Activated T-helper 1 cell treated with Interleukin-2 at 50 U/mL for 16 hours (primary cell): ENCODE results near the gene DISP2.
A peak's percentile ranks its signal among the peaks of the same experiment; 100 is the strongest.

ENCODE experiments used
- DNase-seq: peaks from one replicate; pipeline ENCODE4 v3.0.0-alpha.2; 2020; ENCODE audit warnings: low read depth

The DISP2 gene, protein sequence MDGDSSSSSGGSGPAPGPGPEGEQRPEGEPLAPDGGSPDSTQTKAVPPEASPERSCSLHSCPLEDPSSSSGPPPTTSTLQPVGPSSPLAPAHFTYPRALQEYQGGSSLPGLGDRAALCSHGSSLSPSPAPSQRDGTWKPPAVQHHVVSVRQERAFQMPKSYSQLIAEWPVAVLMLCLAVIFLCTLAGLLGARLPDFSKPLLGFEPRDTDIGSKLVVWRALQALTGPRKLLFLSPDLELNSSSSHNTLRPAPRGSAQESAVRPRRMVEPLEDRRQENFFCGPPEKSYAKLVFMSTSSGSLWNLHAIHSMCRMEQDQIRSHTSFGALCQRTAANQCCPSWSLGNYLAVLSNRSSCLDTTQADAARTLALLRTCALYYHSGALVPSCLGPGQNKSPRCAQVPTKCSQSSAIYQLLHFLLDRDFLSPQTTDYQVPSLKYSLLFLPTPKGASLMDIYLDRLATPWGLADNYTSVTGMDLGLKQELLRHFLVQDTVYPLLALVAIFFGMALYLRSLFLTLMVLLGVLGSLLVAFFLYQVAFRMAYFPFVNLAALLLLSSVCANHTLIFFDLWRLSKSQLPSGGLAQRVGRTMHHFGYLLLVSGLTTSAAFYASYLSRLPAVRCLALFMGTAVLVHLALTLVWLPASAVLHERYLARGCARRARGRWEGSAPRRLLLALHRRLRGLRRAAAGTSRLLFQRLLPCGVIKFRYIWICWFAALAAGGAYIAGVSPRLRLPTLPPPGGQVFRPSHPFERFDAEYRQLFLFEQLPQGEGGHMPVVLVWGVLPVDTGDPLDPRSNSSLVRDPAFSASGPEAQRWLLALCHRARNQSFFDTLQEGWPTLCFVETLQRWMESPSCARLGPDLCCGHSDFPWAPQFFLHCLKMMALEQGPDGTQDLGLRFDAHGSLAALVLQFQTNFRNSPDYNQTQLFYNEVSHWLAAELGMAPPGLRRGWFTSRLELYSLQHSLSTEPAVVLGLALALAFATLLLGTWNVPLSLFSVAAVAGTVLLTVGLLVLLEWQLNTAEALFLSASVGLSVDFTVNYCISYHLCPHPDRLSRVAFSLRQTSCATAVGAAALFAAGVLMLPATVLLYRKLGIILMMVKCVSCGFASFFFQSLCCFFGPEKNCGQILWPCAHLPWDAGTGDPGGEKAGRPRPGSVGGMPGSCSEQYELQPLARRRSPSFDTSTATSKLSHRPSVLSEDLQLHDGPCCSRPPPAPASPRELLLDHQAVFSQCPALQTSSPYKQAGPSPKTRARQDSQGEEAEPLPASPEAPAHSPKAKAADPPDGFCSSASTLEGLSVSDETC (N-terminal part only)

DNA sequence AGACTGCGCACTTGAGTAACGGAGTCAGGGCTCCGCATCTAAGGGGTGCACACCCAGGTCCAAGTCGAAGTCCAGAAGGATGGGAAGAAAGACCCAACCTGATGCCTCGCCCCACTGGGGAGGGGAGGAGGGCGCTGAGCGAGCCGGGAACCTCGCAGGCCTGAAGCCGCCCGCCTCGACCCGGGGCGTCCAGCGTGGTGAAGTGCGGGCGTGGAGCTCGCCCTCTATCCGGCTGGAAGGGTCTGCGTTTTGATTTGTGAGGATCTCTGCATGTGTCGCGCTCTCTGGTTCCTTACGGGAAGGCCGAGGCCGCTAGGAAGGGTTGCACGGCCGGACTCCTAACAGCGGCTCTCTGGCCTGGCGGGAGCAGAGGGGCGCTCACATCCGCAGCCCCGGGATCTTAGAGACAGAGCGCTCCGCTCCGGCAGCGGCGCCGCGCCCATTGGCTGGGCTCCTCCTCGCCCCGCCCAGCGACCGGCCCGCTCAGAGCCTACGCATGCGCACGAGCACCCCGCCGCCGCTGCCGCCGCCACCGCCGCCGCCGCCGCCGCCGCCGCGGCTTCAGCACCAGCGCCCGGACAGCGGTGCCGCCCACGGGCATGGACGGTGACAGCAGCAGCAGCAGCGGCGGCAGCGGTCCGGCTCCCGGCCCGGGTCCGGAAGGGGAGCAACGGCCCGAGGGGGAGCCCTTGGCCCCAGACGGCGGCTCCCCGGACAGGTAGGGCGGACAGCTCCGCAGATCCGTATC is at the start of gene DISP2:
TSS of gene DISP2 (plus strand) at position 497 of the 748 bp plus-strand sequence. CDS start at position 600, 103 bp downstream.
- peak; percentile 82 for DNase-seq

DNA sequence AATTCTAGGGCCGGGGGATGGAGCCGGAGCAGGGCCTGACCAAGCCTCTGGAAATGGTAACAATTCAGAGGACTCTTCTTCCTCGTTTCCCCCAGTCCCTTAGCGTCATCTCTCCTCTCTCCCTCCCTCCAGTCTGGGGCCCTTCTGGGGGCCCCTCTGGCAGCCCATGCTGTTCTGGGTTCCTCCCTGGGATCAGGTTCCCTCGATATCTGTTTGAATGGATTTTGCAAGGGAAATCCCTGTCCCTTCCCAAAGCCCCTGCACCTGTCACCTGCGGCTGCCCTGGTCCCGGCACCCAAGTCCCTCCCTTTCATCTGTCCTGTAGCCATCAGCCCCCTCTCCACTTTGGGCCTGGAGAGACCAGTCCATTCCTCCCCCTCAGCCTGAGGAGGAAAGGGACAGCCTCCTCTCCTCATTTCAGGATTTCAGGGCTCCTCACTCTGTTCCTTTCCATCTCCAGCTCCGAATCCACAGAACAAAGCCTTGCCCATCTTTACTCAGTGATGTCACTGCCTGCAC is 48.6 kb upstream of the DISP2 start:
- no peak for DNase-seq

DNA sequence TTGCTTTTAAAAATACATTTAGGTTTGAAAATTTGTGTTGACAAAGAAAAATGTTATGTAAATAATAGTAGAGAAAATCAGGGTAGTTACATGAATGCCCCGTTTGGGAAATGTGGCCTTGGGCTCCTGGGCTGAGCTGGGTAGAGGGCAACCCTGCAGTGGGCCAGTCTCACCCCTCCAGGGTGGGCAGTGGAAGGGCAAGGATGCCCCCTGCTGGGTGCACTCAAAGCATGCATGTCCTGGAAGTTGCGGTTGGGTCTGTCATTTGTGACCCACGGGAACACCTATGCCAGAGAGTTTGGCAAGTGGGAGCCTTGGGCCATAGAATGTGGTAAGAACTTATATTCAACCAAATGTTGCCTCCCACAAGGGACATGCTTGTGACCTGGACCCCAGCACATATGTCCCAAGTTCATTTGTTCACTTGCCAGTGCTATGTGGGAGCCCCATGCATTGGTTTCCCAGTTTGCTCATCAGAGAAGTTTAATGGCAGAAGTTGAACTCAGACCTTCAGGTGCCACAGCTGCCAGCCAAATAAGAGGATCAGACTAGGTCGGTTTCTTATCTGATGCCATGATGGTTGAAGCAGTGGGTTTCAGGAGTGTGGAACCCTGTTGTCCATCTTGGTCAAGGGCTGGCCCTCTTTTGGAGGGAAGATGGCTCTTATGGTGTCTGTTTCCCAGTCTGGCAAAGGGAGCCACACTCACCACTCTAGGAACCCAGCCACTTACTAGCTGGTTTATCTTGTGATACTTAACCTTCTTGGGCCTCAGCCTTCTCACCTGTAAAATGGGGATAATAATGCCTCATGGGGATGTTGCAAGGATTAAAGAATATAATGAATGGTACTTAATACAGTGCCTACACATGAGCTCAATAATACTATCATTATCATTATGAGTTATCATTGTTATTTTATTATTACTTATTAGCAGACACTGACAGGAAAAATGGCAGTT is 47.7 kb upstream of the DISP2 start:
- peak; percentile 48 for DNase-seq

DNA sequence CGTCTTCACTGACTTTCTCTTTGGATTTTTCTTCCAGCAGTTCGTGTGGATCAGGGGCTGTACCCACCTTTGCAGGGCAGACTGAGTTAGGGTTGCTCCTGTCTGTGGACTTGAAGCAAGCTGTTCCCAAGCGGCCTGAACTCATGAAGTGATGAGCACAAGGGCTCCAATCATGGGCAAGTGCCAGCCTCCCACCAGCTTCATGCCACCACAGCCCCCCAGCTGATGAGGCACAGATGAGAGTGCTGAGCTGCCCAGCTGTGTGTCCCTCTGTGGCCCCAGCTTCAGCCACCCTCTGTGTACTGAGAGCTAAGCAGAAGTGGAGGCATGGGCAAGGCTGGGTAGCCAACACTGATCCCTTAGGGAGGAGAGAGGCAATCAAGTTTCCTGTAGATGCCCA is 47.0 kb upstream of the DISP2 start:
- no peak for DNase-seq

DNA sequence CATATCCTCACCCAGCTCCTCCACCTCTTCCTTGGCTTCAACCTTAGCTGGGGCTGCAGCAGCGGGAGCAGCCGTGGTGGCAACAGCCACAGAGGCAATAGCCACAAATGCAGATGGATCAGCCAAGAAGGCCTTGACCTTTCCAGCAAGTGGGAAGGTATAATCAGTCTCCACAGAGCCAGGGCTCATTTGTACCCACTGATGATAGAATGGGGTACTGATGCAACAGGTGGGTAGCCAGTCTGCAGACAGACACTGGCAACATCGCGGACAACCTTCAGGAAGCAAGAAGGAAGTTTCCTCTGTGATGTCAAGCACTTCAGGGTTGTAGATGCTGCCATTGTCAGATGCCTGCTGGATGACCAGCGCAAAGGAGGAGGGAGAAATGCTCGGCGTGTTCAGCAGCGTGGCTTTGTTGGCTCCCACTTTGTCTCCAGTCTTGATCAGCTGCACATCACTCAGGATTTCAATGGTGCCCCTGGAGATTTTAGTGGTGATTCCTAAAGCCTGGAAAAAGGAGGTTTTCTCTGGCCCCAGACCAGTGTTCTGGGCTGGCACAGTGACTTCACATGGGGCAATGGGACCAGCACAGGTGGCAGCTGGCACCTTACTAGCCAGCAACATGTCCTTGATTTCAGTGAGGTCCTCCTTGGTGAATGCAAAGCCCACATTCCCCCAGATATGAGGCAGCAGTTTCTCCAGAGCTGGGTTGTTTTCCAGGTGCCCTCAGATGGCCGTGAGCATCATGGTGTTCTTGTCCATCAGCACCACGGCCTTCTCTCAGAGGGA is 45.5 kb upstream of the DISP2 start:
- no peak for DNase-seq

DNA sequence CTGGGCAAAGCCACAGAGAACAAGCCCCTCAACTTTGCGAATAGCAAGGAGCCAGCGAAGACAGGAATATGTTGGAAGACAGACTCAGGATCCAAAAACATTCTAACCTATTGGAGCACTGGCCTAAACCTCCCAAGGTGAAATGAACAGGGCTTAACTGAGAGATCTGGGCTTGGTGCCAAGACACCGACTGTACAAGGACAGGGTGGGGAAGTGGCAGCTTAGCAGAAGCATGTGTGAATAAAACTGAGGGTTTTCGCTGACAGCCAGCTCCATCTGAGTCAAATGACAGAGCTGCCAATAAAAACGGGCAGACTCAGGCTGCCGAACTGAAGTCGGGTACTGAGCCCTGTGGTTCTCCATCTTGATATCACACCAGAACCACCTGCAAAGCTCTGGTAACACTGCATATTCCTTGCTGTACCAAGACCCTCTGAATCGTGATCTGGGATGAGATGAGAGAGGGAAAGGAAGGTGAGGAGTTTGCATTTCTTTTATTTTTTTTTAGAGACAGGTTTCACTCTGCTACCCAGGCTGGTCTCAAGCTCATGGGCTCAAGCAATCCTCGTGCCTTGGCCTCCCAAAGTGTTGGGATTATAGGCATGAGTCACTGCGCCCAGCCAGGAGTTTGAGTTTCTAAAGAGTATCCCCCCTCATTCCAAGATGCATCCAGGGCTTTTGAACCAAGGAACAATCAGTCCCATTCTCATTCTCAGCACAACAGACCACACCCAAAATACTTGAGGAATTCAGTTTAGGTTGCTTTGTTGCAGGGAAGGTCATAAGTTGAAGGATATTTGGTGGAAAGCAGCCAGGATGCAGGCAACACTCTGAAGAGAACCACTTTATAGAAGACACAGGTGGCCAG is 44.3 kb upstream of the DISP2 start:
- no peak for DNase-seq

DNA sequence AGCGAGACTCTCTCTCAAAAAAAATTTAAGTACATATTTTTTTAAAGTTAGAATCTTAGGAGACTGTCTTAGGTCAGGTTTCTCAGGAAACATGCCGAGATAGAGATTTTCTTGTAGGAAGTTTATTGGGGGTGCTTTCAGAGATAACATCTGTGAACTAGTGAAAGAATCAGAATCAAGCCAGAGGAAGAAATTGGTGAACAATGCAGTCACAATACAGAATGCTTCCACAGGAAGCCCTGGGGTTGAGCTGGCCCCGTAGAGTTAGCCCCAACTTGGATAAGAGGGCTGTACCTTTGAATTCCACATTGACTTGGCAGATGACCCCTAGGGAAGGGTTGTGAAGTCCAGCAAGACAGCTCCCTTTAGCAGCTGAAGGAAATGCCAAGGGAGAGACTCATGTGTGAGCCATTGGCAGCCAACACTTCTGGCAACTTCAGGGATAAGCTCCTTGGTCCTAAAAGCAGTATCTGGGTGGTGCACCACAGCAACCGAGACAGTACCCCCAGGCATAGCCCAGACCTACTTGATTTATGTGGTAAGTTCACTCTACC is 43.2 kb upstream of the DISP2 start:
- DNase-seq: no peak

DNA sequence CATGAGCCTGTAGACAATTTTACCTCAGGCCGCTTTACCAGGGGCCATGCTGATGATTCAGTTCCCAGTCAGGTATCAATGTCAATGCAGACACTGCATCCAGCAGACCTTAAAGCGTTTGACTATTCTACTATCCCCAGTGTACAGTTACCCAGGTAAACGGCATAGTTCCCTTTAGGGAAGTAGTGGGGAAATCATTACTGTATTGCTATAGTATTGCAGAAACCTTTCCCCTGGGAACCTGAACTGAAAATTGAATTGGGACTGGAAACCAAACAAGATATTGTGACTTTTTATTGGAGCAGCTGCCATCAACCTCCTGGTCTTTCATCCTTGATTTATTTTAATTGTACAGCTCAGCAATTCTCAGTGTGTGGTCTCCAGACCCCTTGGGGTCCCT is 41.1 kb upstream of the DISP2 start:
- no peak for DNase-seq

DNA sequence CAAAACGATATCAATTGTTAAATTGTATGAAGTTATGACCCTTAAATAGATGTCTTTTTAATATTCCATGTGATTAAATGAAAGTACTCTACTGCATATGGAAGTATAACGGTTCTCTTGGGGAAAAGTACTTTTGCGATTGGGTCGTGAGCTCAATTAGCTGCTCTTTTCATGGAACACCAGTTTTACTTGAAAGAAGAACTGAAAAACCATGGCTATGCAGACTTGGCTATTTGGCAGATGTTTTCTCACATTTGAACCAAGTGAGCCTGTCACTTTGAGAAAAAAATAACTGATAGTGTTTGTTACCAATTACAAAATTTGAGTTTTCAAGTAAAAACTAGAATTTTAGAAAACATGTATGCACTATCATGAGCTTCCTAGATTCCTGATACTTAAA is 40.4 kb upstream of the DISP2 start:
- no peak for DNase-seq

DNA sequence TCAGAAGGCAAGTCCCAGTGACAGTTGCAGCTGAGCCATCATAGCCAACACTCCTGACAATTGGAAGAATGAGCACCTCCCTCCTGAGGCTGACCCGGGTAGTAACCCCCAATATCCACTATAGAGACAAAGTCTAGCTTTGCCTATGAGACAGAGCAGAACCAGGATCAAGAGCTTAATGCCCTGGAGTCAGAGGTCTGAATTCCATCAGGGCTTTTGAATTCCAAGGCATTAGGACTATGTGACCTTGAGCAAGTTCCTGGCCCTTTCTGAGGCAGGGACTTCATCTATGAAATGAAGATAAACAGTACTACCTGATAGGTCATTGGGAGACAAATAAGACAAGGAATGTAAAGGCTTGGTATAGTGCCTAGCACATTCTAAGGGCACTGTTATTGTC is 37.6 kb upstream of the DISP2 start:
- DNase-seq: no peak

DNA sequence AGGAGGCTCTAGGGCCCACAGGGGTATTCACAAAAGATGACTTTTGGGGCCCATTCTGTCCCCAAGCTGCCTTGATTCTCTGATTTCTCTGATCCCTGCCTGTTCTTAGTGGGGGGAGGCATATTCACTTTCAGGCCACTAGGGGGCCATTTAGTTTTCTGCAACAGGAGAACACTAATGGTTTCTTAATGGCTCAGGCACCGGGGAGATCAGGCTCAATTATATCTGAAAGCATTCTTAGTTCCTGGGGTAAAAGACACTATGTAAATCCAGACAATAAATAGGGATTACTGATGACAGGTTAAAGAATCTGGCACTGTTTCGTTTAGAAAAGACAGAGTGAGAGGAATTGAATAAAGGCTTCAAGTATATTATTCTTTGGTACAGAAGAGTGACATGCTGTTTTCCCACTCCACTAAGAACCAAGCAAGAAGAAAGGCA is 37.1 kb upstream of the DISP2 start:
- no peak for DNase-seq

DNA sequence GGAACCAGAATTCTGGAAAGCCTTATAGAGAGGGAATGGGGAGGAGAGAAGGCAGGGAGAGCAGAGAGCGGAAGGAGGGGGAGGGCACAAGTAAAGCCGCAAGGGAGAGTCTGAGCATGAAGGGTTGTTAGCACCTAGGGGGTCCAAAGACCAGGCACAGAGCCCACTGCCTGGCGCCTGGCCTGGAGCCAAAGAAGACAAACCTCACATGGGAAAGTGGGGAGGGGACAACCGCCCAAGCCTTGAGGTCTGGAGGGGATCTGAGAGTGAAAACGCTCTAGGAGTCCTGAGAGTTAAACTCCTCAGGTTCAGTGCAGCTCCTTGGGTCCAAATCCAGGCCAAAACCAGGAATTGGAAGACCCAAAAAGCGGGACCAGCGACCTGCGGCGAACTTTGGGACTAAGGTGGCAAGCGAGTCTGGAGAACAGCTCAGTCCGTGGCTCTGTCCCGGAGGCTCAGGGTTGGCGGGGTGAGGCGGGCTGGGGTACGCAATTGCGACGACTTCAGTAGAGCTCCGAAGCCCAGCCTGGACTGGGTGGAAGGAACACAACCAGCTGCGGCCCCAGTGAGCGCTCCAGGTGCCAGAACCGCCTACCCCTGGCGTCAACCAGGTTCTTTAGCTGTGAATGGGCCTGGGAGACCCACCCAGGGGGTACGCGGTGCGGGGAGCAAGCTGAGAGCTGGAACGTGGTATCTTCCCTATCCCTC is 35.3 kb upstream of the DISP2 start:
- no peak for DNase-seq

DNA sequence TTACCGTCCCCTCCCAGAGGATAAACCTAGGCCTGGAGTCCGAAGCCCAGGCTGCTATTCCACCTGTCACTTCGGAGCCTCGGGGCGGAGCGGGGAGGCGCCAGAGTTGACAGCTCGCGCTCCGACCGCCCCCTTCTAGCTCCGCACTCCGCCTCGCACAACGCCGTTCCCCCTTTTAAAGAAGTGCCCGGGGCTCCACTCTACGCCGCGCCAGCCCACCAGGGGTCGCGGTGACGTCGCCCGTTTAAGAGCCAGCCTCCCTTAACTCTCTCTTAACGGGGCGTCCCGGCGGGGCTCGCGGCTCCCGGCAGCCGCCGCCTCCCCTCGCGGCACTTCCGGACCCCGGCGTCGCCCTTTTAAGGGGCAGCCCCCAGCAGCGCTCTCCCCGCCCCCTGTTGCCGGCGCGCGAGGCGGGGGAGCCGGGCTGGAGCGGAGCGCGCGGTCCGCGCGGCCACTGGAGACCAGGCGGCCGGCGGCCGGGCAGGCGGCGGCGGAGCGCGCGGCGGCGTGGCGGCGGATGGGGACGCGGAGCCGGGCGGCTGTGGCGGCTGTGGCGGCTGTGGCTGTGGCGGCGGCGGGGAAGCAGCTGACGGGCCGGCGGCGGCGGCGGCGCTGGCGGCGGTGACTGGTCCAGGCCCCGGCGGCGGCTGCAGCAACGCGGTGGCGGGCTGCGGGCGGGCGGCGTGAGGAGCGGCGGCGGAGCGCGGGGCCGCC is 34.6 kb upstream of the DISP2 start, which contains the start of gene INAFM2:
TSS of gene INAFM2 (plus strand) at position 454 of the 714 bp plus-strand sequence. CDS start 364 bp downstream, outside the sequence.
- peak; percentile 86 for DNase-seq

DNA sequence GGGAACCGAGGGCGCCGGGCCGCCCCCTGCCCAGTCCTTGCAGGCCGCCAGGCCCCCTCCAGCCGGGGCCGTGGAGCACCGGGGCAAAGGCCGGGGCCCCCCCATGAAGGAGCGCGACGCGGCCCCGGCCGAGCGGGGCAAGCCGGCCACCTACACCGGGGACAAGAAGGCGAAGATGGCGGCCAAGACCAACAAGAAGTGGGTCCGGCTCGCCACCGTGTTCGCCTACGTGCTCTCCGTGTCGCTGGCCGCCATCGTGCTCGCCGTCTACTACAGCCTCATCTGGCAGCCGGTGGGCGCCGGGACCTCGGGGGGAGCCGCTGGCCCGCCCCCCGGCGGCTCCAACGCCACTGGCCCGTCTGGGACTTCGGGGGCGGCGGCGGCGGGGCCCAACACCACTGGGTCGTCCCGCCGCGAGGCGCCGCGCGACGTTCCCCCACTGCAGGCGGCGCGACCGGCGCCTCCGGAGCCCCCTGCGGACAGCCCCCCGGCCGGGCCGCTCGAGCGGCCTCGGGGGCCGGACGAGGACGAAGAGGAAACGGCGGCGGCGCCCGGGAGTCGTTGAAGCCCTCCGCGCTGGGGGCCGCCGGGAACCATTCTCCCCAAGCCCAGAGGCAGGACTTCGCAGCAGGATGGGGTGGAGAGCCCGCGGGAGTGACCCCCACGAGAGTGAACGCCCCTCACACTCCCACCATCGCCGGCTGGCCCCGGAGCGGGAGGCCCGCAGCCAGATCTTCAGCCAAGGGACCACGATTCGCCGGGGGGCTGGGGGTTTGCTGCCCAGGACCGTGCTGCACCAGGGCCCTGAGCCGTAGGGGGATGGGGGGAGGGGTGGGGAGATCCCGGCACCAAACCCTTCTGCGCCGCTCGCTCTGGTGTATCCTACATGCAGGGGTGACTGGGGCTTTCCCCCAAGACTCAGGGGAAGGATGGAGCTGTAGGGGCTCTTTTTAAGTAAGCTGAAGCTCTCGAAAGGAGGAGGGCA is 33.8 kb upstream of the DISP2 start:
- no peak for DNase-seq

DNA sequence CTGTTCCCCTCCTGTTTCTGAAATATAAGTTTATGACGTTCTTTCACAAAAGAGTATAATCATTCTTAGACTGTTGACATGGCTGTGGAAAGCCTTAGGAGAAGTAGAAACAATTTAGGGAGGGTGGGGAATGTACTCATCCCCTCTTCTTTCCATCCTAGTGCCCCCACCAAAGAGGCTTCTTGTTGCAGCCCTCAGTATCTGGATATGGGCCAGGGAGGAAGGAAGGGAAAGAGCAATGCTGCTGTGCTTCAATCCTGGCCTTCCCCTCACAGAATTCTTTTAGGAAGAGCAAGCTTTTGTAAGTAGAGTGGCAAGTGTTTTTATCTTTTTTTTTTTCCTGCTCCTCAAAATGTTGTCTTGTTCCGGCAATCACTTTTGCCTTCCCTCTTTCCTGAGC is 32.8 kb upstream of the DISP2 start:
- no peak for DNase-seq
